H9 (cell line): ENCODE measurements around the gene DGKD. TPM values are rescaled to one million over a fixed set of nuclear protein-coding genes. Genes with fewer than 3 reads are reported as not detected.

Experiments used
- DNase-seq: peaks from one replicate; pipeline ENCODE4 v3.0.0-alpha.2; 2017
- H2AFZ ChIP-seq: one replicate; pipeline ENCODE4 v1.6.1; 2013; ENCODE audit warnings: mild to moderate bottlenecking, low read length, control low read depth, moderate library complexity
- H2AK5ac ChIP-seq: 2 replicates; pipeline ENCODE4 v1.6.1; 2013; ENCODE audit warnings: low read length, control low read depth, mixed read lengths; ENCODE audit not compliant: insufficient read length
- H2BK120ac ChIP-seq: one replicate; pipeline ENCODE4 v1.6.1; 2013; ENCODE audit warnings: low read depth, mild to moderate bottlenecking, low read length, control low read depth, inconsistent platforms; ENCODE audit not compliant: poor library complexity, severe bottlenecking
- H2BK12ac ChIP-seq: 2 replicates; pipeline ENCODE4 v1.6.1; 2013; ENCODE audit warnings: low read length, control low read depth, mixed read lengths, low read depth; ENCODE audit not compliant: insufficient read length
- H2BK15ac ChIP-seq: 2 replicates; pipeline ENCODE4 v1.6.1; 2013; ENCODE audit warnings: low read depth, low read length, control low read depth
- H2BK20ac ChIP-seq: one replicate; pipeline ENCODE4 v1.6.1; 2013; ENCODE audit warnings: low read depth, mild to moderate bottlenecking, low read length, control low read depth, inconsistent platforms; ENCODE audit not compliant: poor library complexity, severe bottlenecking
- H2BK5ac ChIP-seq: 2 replicates; pipeline ENCODE4 v1.6.1; 2013; ENCODE audit warnings: low read length, control low read depth, mixed read lengths; ENCODE audit not compliant: insufficient read length
- H3K14ac ChIP-seq: 2 replicates; pipeline ENCODE4 v1.6.1; 2013; ENCODE audit warnings: low read length, control low read depth; ENCODE audit not compliant: insufficient read depth
- H3K18ac ChIP-seq: 2 replicates; pipeline ENCODE4 v1.6.1; 2013; ENCODE audit warnings: low read depth, mild to moderate bottlenecking, mixed read lengths, low read length, control low read depth; ENCODE audit not compliant: insufficient read length
- H3K23ac ChIP-seq: 2 replicates; pipeline ENCODE4 v1.6.1; 2013; ENCODE audit warnings: low read length, control low read depth, mixed read lengths, low read depth; ENCODE audit not compliant: insufficient read length
- H3K23me2 ChIP-seq: 2 replicates; pipeline ENCODE4 v1.6.1; 2013; ENCODE audit warnings: low read depth, mild to moderate bottlenecking, mixed read lengths, low read length, control low read depth; ENCODE audit not compliant: insufficient read length, poor library complexity, severe bottlenecking
- H3K27ac ChIP-seq: 2 replicates; pipeline ENCODE4 v1.5.1; 2013; ENCODE audit warnings: low read length, control low read depth, mixed read lengths, low read depth; ENCODE audit not compliant: insufficient read length
- H3K27me3 ChIP-seq: 2 replicates; pipeline ENCODE4 v1.6.1; 2013; ENCODE audit warnings: low read length, control low read depth, inconsistent platforms; ENCODE audit not compliant: insufficient read depth
- H3K4ac ChIP-seq: 2 replicates; pipeline ENCODE4 v1.6.1; 2013; ENCODE audit warnings: low read depth, mild to moderate bottlenecking, control low read depth, inconsistent platforms, low read length, moderate library complexity
- H3K4me1 ChIP-seq: 2 replicates; pipeline ENCODE4 v1.6.1; 2013; ENCODE audit warnings: low read length, control low read depth, inconsistent platforms; ENCODE audit not compliant: insufficient read depth
- H3K4me2 ChIP-seq: 2 replicates; pipeline ENCODE4 v1.6.1; 2013; ENCODE audit warnings: low read length, control low read depth, mixed read lengths; ENCODE audit not compliant: insufficient read length, insufficient read depth
- H3K56ac ChIP-seq: 2 replicates; pipeline ENCODE4 v1.6.1; 2013; ENCODE audit warnings: low read depth, mild to moderate bottlenecking, mixed read lengths, low read length, control low read depth; ENCODE audit not compliant: insufficient read length
- H3K79me1 ChIP-seq: 2 replicates; pipeline ENCODE4 v1.6.1; 2013; ENCODE audit warnings: low read depth, mild to moderate bottlenecking, moderate library complexity, low read length, control low read depth, inconsistent platforms; ENCODE audit not compliant: insufficient read depth, poor library complexity, severe bottlenecking
- H3K79me2 ChIP-seq: 2 replicates; pipeline ENCODE4 v1.6.1; 2013; ENCODE audit warnings: low read length, control low read depth, inconsistent platforms; ENCODE audit not compliant: insufficient read depth
- H3K9ac ChIP-seq: 2 replicates; pipeline ENCODE4 v1.6.1; 2013; ENCODE audit warnings: low read length, control low read depth, mixed read lengths; ENCODE audit not compliant: insufficient read length; ENCODE audit errors: extremely low read depth
- H3K9me3 ChIP-seq: one replicate; pipeline ENCODE4 v1.6.1; 2013; ENCODE audit warnings: low read depth, low read length, inconsistent platforms; ENCODE audit not compliant: control insufficient read depth
- H3T11ph ChIP-seq: one replicate; pipeline ENCODE4 v1.6.1; 2013; ENCODE audit warnings: mild to moderate bottlenecking, low read length, control low read depth, inconsistent platforms
- H4K20me1 ChIP-seq: one replicate; pipeline ENCODE4 v1.6.1; 2013; ENCODE audit not compliant: control insufficient read depth, insufficient read length, insufficient read depth
- H4K5ac ChIP-seq: 2 replicates; pipeline ENCODE4 v1.6.1; 2013; ENCODE audit warnings: low read depth, mild to moderate bottlenecking, mixed read lengths, low read length, control low read depth; ENCODE audit not compliant: insufficient read length
- H4K8ac ChIP-seq: replicated peaks from 2 replicates; pipeline ENCODE4 v1.6.1; 2013; ENCODE audit warnings: low read length, control low read depth, mixed read lengths, low read depth; ENCODE audit not compliant: insufficient read length
- H4K91ac ChIP-seq: 2 replicates; pipeline ENCODE4 v1.6.1; 2013; ENCODE audit warnings: low read depth, mild to moderate bottlenecking, moderate library complexity, mixed read lengths, low read length, control low read depth; ENCODE audit not compliant: insufficient read length
- H3K27ac Mint-ChIP-seq, 3 experiments: 2 replicates in 2 of 3; 3 replicates in 1 of 3; pipeline ENCODE4 v1.8.0; 2020 to 2021; ENCODE audit warnings: mixed read lengths in 3 of 3, mild to moderate bottlenecking in 1 of 3, moderate library complexity in 1 of 3
- H3K27me3 Mint-ChIP-seq: 2 replicates; pipeline ENCODE4 v1.8.0; 2021; ENCODE audit warnings: low read depth, mild to moderate bottlenecking, moderate library complexity, mixed read lengths
- H3K36me3 Mint-ChIP-seq, 3 experiments: 2 replicates in 2 of 3; 3 replicates in 1 of 3; pipeline ENCODE4 v1.8.0; 2020 to 2021; ENCODE audit warnings: low read depth in 3 of 3, mixed read lengths in 3 of 3; ENCODE audit not compliant: insufficient read depth in 1 of 3
- H3K4me1 Mint-ChIP-seq, 2 experiments: 2 replicates each; pipeline ENCODE4 v1.8.0; 2020; ENCODE audit warnings: mixed read lengths in 2 of 2
- H3K4me3 Mint-ChIP-seq, 2 experiments: 2 replicates in 1 of 2; 3 replicates in 1 of 2; pipeline ENCODE4 v1.8.0; 2020 to 2021; ENCODE audit warnings: mild to moderate bottlenecking in 2 of 2, mixed read lengths in 2 of 2, moderate library complexity in 1 of 2
- H3K9me3 Mint-ChIP-seq, 2 experiments: 2 replicates in 1 of 2; 3 replicates in 1 of 2; pipeline ENCODE4 v1.8.0; 2020; ENCODE audit warnings: mild to moderate bottlenecking in 2 of 2, mixed read lengths in 2 of 2, moderate library complexity in 1 of 2
- WGBS: extraction: QIAGEN DNeasy Blood & Tissue Kit; methylation state at CpG from one replicate; pipeline ENCODE4 v1.1.7; 2013; ENCODE audit warnings: missing lambda C conversion rate, low lambda C conversion rate, mixed read lengths; ENCODE audit not compliant: insufficient read length; ENCODE audit errors: extremely low coverage; 5-methylcytosine and 5-hydroxymethylcytosine counted together
- total RNA-seq: library from RNA; stranded (reverse); gene quantifications from 2 replicates; pipeline ENCODE4 v1.2.1, GENCODE V29; 2021
- TF ChIP-seq, protein P1 (sequence below): fragments of 200-600 bp; sonication (generic); conservative IDR thresholded peaks from 3 replicates; pipeline ENCODE4 v1.8.0; 2021; ENCODE audit warnings: antibody characterized with exemption, mild to moderate bottlenecking

DGKD gene
- total RNA-seq, 1 experiment from 2014 or later = 20.7 TPM

DNA sequence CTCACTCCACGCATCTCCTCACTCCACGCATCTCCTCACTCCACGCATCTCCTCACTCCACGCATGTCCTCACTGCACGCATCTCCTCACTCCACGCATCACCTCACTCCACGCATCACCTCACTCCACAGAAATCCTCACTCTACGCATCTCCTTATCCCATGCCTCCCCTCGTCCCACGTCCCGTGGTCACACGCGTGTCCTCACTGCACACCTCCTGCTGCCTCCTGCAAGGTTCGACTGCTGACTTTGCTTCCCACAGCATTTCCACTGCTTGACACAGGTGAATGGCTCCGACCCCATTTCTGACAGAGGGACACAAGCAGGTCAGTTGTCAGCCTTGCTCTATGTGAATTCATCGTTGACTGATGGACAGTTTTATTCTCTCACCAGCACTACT, 109.3 kb downstream of the DGKD start:
- no peak overlapping the region for H3K56ac ChIP-seq
- H2AFZ ChIP-seq = no peak overlapping the region
- H2BK120ac ChIP-seq = no peak overlapping the region
- Mint-ChIP-seq H3K27me3 (no peaks in the 10 kb centered on the region; the same call in none of the 2 replicates), H3K9me3 (no peaks in the 10 kb centered on the region; a peak in 1 of 5 replicates), H3K4me3 (no peak overlapping the region), H3K27ac (no peak overlapping the region; a peak in 1 of 7 replicates), H3K4me1 (no peaks in the 10 kb centered on the region), H3K36me3 (peaks cover 25 to 45% (median 40%) of the 10 kb centered on the region in 3 experiments)
- H3K14ac ChIP-seq = no peak overlapping the region
- H3K4ac ChIP-seq = no peak overlapping the region
- H3K4me2 ChIP-seq = no peak overlapping the region
- H3K79me1 ChIP-seq = no peaks in the 10 kb centered on the region
- no peaks in the 10 kb centered on the region for H3K23me2 ChIP-seq
- H2AK5ac ChIP-seq = no peak overlapping the region
- no peak overlapping the region for H4K5ac ChIP-seq
- no peaks in the 10 kb centered on the region for H3K79me2 ChIP-seq
- H3K9ac ChIP-seq = no peak overlapping the region
- H2BK15ac ChIP-seq = no peak overlapping the region
- no peak overlapping the region for H2BK5ac ChIP-seq
- no peaks in the 10 kb centered on the region for H3K9me3 ChIP-seq
- no peak overlapping the region for H3K23ac ChIP-seq
- WGBS = 100% methylated on average over 3 of the region's 16 CpGs
- H3K27ac ChIP-seq = no peak overlapping the region
- H2BK12ac ChIP-seq = no peak overlapping the region
- H4K20me1 ChIP-seq = no peaks in the 10 kb centered on the region
- H4K91ac ChIP-seq = no peak overlapping the region
- no peak overlapping the region for H2BK20ac ChIP-seq
- H3T11ph ChIP-seq = no peak overlapping the region
- H3K4me1 ChIP-seq = no peaks in the 10 kb centered on the region
- no peaks in the 10 kb centered on the region for H3K27me3 ChIP-seq
- TF ChIP-seq, protein P1, sequence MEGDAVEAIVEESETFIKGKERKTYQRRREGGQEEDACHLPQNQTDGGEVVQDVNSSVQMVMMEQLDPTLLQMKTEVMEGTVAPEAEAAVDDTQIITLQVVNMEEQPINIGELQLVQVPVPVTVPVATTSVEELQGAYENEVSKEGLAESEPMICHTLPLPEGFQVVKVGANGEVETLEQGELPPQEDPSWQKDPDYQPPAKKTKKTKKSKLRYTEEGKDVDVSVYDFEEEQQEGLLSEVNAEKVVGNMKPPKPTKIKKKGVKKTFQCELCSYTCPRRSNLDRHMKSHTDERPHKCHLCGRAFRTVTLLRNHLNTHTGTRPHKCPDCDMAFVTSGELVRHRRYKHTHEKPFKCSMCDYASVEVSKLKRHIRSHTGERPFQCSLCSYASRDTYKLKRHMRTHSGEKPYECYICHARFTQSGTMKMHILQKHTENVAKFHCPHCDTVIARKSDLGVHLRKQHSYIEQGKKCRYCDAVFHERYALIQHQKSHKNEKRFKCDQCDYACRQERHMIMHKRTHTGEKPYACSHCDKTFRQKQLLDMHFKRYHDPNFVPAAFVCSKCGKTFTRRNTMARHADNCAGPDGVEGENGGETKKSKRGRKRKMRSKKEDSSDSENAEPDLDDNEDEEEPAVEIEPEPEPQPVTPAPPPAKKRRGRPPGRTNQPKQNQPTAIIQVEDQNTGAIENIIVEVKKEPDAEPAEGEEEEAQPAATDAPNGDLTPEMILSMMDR = no peak
- no peak for DNase-seq
- H3K18ac ChIP-seq = no peak overlapping the region
- no peak overlapping the region for H4K8ac ChIP-seq
